ENCODE results near the gene AMFR.

Gene AMFR

DNA sequence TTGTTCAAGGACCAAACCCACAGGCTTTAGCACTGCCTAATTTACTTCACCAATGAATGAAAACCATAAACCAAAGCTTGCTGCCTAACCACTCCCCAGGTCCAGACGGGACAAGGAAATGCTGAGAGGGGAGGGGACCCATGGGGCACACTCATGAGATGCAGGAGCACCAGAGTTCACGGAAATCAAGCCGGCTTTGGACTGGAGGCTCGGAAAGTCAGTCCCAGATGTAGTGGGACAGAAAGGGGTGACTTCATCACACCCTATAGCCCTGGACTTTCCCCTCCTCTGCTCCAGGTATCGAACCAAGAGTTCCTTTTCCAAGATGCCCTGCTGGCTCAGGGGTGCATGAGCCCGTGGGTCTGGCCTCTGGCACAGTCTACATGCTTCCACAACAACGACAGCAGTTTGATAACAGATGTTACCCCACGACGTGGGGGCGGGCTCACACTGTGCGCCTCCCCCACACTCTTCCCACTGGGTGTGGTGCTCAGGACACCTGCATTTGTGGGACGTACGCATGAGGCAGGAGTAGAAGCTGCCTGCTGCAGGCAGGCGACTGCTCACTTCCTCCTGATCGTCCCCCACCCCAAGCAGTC is 63.2 kb downstream of the AMFR start:
- no peak for DNase-seq

DNA sequence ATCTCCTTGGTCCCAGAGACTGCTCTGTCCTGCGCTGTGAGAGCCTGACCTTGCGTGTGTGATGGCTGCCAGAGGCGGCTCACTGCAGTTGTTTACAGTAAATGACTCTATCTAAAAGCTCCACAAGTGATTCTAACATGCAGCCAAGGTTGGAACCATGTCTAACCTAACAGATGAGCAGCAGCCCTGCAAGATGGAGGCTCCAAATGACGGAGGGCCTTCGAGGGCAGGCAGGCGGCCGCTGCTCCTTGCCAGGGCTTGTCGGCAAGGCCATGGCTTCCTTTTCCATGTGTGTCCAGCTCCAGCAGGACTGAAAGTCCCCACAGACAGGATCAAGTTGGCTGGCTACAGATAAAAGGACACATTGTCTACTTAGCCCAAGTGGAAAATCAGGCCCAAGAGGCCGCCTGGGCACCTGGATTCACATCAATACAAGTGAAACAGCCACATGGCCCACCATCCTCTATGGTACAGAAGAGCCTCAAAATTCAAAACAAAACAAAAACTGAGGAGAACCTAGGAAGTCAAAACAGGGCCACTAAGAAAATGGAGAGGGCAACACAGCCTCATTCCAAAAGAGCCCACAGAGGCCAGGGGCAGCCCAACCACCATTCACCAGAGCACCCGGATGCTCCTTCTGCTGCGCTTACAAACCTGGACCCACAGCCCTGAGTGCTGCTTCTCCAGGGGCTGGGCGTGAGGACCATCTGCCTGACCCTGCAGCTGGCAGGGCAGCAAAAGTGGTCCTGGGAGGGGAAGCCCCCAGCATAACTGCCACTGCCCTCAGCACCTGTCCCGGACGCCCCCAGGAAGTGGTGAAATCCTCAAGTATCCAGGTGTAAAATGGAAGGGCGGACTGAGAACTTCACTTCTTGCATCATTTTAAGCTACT is 65.0 kb downstream of the AMFR start:
- DNase-seq, result no peak

DNA sequence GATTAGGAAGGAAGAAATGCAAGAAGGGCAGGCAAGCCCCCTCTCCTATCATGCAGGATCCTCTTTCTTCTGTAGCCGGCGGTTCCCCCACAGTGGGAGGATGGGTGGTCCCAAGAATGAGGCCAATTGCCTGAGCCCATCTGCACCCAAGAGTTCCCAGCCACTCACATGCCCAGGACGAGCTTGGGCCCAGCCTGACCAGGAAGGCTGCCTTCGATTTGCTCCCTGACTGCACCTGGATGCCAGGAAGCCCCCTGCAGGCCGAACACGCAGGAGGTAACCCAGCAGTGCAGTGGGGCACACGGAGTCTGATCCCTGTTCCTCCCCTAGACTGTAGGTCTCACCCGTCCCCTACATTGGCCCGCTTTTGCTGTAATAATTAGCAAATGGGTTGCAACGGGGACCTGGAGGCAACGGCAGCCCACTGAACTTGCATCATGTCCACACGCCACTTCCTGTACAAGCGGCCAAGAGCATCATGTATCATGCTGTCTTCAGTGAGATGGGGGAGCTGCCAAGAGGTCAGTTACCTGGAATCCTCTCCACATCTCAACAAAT is 67.5 kb downstream of the AMFR start:
- peak; percentile 19 for DNase-seq

DNA sequence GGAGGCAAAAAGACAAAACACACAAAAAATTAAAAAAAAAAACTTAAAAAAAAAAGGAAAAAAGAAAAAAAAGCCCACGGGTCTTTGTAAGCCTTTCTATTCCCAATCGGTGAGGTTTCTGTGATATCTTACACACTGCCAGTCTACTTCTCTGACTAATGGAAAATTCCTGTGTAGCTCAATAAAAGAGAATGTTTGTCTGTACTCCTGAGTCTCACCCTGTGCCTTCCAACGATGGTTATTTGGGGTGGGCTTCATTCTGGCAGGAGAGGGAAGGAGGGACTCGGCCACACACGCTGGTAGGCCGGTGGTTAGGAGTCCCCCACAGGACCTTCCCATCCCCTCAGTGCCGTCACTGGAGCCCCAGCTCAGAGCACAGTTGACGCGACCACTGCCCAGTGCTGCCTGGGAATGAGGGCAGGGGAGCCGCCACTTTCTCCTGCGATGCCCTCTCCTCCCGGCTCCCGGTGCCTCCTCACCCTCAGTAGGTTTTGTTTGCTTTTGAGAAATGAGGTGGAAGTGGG is 68.0 kb downstream of the AMFR start:
- DNase-seq, result peak; percentile 75

DNA sequence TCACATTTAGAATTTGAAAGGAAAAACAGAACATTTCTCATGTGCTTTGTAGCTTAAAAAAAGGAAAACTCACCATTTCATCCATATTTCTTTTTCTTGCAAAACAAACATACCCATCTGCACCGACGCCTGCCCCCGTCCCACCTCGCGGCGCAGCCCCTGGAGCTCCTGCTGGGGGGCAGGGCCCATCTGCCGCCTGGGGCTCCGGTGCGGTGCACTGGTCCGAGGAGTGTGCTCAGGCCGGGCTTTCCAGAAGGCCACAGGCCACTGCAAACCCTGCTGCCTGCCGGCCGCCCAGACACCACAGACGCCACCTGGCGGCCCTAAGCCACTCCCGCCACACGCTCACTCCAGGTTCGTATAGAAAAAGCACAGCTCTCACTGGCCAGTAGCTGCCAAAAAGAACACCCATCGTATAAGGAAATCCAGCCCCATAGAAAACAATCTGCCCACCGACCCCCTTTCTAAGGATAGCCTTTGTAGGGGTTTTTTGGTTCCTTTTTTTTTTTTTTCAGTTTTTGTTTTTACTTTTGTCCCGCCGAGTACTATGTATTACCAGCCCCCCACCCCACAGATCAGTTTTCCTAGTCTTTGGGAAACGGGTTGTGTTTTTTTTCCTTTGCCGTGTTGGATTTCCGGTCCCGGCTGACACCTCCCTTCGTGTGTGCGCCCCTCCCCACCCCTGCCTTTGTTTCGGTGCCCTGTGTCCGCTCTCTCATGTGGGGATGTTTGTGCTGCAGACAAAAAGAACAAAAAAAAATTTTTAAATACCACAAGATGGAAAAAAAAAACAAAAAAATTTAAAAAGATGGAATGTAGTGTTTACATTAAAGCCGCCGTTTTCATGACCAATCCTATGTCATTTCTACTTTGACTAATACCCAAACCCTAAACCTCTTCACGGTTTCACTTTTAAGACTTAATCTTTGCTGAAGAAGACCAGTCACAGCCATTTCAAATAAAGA is 68.8 kb downstream of the AMFR start:
- peak; percentile 86 for DNase-seq

DNA sequence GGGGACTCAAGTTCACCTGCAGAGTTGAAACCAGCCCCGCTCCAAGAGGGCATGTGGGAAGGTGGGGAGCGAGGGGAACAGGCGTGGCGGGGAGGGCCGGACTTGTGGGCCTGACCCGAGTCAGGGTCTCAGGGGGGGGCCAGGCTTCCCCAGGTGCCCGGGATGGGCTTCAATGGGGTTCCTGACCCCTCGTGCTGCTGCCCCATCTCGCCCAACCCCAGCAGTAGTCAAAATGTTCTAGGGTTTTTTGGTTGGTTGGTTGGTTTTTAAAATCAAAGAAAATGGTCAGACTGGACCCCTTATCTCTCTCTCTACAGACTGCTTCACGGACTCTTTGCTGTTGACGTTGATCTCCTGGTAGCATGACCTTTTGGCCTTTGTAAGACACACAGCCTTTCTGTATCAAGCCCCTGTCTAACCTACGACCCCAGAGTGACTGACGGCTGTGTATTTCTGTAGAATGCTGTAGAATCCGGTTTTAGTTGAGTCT is 69.5 kb downstream of the AMFR start:
- DNase-seq, result no peak

DNA sequence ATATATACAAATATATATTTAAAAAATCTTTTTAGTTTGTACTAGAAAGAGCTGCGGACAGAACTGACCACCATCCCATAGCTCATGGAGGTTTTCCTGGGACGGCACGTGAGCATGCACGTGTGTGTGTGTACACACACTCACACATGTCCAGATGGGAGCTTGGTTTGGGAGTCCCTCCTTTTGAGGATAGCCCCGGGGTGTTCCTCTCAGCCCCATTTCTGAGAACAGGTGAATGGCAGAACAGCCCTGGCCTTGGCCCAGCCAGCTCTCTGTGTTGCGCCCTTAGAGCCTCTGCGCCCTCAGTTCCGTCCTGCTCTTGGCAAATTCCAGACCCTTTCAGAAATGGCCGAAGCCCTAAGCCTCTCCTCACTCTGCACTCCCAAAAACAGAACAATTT is 70.1 kb downstream of the AMFR start:
- DNase-seq, result no peak

DNA sequence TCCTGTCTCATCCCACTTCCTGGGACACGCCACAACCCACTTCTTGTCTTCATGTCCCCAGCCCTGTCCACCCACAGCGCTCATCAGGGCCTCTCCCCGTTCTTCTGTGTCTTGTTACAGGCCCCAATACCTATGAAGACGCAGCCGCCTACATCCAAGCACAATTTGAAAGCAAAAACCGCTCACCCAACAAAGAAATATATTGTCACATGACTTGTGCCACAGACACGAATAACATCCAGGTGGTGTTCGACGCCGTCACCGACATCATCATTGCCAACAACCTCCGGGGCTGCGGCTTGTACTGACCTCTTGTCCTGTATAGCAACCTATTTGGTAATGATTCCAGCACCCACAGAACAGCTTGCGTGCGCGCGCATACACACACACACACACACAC is 70.6 kb downstream of the AMFR start:
- no peak for DNase-seq

DNA sequence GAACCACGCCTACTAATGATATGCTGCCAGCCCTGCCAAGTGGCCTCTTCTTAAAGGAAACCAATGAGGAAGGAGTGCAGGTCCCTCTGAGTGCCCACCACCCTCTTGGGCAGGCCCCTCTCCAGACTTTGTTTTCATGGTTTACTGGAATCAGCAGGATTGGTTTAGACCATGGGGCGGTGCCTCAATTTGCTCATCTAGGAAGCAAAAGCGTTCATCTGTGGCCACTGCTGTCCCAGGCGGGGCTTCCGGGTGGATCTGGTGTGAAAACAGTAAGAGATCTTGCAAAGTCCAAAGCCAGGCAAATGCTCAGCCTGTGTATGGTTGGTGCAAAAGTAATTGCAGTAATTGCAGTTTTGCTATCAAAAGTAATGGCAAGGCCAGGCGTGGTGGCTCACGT is 71.3 kb downstream of the AMFR start:
- DNase-seq, result no peak

DNA sequence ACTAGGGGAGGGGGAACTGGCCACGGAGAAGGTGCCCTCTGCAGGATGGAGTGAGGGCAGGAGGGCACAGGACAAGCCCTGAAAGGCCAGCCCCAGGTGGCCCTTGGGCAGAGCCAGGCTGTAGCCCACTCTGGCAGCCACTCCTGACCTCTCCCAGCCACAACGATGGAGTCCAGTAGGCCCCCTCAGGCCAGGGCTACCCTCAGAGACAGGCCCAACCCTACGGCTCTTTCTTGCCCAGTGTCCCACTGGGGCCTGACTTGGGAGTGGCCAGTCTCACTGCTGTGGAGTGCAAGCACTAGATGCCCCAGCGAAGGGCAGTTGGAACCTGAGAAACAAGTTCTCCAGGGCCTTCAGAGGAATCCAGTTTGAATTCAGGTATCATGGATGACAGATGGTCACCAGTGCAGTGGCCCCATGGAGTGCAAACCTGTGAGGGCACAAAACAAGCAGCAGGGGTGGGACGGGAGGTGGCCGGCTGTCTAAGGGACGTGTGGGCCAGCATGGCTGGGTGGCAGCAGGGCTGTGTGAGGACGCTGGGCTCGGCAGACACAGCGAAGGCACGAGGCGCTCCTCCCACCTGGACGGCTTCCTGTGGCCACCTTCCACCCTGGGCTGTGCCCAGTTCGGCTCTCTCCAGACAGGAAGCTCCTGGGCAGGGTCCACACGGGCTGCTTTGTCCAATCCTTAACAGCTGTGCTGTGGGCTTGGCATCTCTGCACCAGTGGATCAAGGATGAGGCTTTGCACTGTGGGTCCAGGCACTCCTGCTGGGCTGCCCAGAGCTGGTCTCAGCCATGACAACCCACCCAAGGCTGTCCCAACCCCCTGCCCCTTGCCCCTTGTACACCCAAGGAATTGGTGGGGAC is 72.1 kb downstream of the AMFR start:
- DNase-seq, result no peak

DNA sequence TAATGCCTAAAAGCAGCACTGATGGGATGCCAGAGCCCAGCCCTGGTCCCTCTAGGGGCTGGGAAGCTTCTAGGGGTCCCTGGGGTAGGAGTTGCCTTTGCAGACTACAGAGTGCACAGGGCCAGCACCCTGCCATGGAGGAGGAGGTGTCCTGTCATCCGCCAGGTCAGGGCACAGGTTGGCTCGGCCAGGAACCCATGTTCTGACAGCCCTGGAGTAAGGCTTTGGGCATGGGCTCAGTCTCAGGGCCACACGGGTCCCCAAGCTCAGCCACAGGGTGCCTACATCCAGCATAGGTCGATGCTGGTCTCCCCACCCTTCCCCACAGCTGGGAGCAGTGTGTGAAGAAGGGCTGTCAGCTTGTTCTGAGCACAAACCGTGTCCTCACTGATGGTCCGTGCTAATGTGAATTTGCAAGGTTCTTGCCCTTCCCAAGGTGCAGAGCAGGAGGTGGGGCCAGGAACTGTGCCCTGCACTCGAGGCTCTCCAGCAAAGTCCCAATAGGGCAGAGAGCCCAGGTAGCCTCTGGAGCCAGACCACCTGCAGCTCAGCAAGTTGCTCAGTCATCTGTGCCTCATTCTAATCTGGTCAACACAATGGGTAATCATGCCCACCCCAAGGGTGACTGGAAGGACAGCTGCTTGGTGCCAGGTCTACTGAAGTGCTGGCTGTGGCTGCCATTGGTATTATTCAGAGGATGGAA is 72.8 kb downstream of the AMFR start:
- no peak for DNase-seq

DNA sequence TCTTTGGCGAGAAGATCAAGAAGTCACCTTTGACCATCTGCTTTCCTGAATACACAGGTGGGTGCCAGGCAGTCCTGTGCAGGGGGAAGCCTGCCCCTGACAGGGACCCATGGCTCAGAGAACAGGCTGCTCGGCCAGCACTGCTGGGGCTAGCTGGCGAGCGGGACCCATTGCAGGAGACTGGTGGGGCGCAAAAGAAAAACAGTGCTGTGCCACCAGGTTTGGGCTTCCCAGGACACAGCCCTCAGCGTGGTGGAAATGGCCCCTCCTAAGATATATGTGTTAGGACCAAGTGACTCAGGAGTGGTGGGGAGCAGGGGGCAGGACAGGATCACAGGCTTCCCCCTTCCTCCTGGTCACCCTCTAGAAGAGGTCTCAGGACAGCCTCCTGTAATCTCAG is 73.9 kb downstream of the AMFR start:
- DNase-seq, result no peak

DNA sequence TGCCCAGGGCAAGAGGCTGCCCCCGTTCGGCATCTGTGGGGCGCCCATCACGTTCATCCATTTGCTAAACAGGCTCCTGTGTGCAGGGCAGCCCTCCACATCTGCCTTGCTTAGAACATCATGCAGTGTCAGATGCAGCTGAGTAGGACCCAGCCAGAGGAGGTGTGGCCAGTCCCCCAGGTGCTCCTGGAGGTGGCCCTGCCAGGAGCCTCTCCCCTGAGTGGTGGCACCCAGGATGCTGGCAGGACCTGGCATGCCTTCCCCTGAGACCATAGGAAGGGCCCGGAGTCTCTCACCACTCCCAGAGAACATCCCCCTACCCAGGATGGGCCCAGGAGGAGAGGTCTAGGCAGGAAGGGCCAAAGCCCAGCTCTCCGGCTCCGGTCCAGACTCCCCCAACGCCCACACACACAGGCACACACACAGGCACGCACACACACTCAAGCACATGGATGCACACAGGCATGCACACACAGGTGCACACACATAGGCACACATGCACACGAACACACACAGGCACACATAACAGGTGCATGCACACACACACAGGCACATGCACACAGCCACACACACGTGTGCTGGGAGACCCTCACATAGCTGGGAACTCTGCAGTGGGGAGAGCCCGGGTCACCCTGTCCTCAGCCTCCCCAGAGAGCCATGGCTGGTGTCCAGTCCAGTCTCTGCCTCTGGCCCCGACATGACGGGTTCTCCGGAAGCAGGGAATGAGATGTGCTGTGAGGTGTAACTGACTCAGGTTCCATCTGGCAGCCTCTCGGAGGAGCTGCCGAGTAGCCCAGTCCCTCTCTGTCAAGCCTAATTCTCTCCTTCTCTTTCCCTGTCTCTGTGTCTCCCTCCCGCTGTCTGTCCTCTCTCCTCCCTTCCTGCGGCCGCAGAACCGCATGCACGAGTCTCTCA is 74.6 kb downstream of the AMFR start:
- DNase-seq, result no peak

DNA sequence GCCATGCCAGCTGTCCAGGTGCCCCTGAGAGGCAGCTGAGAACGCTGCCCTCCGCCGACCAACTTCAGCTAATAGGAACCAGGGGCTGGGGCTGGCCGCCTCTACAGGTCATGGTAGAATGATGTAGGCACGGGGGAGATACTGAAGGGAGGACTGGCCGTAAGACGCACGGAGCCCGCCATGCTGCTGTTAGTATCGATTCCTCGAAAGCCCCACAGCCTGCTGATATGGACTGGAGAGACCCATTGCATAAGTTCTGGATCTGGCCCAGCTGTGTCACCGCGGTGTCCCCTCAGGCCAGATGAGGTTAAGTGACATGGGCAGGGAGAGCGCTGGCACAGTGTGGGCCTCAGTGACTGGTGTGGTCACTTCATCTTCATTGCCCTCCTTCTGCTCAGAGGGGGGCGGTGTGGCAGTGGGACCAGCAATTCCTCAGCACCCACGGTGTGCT is 75.6 kb downstream of the AMFR start:
- DNase-seq, result no peak

DNA sequence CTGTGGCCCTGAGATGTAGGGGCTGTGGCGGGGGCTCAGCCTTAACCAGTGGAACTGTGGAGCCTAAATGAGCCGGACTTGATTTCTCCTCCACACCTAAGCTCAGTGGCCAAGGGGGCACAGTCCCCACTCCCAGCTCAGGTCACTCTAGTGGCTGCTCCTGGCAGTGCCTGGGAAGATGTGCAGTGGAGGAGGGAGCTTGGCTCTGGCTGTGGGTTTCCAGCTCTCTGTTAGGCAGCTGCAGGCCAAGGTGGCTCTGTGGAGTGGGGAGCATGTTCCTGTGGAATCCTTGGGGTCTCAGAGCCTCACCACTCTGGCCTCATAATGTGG is 76.3 kb downstream of the AMFR start:
- DNase-seq, result no peak

DNA sequence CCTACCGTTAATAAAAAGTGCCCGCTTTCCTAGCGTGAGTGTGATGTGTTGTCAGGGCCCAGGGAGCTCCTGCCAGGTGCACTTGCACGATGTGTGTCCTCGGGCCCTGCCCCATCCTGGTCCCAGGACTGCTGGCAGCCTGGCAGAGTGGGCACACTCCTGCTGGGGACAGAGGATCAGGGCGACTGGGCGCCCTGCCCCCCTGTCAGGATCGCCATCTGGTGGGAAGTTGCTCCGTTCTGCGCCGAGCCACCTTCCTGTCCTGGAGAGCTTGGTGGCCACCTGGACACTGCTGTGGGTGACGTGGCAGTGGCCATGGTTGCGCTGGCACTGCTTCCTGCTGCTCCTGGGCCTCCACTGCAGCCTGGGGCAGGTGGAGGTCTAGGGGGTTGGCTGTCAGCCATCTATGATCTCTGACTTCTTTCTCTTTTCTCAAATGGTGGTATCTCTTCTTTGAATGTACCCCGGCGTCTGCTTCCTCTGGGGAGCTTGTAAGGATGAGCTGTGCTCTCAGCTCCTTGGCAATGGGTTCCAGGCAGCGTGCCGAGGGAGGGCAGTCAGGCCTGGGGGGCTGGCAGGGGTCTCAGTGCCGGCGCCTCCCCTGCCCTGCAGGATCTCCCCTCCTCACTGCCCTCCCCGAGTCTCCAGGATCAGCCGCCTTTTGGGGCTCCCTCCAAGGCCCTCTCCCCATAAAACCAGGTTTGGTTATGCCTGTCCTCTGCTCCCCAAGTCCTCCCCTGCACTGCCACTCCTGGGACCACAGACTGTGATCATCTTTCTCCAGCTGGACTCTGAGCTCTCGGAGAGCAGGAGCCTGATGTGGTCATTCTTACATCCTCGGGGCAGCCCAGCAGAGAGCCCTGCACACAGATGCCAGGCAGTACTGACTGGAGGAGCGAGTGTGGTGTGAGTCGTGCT is 76.9 kb downstream of the AMFR start:
- DNase-seq, result no peak

DNA sequence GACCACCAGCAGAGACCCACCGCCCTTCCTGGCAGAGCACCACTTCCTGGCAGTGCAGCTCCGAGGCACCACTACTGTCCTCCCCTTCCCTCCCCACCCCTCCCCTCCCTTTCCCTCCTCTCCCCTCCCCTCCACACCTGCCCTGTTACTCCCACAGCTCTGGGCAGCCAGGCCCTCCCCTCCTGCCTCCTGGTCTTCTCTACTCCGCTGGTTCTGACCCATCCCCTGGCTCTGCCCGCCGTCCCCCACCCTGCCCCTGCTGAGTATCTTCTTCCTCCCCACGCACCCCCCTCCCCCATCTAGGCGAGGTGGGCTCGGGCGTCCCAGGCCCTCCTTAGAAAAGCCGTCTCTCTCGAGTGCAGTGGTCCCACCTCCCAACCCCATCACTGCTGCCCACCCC is 77.7 kb downstream of the AMFR start:
- no peak for DNase-seq

DNA sequence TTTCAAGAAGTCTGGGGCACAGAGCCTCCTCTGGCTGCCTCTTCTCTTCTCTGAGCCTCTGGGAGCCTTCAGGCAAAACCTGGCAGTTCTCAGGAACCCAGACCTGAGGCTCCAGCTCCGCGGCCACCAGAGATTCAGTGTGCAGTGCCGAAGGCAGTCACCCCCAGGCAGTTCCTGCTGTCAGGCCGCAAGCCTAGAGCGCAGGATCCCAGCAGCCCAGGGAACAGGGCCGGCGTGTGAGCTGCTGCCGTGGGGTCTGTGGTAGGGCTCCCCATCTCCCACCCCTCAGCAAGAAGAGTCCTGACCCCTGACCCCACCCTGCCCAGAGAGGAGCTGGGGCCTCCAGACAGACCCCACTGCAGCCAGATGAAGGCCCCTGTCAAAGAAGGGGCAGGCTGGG is 78.2 kb downstream of the AMFR start:
- DNase-seq, result no peak

Measured in fibroblast of skin of right biceps (primary cell).